ENCODE measurements around the gene KANK3.
"Not testable (repeated sequence)": the region's sequence is repeated elsewhere in the genome, so short reads cannot be mapped to it uniquely, and the experiment has no call there.

KANK3 gene

DNA sequence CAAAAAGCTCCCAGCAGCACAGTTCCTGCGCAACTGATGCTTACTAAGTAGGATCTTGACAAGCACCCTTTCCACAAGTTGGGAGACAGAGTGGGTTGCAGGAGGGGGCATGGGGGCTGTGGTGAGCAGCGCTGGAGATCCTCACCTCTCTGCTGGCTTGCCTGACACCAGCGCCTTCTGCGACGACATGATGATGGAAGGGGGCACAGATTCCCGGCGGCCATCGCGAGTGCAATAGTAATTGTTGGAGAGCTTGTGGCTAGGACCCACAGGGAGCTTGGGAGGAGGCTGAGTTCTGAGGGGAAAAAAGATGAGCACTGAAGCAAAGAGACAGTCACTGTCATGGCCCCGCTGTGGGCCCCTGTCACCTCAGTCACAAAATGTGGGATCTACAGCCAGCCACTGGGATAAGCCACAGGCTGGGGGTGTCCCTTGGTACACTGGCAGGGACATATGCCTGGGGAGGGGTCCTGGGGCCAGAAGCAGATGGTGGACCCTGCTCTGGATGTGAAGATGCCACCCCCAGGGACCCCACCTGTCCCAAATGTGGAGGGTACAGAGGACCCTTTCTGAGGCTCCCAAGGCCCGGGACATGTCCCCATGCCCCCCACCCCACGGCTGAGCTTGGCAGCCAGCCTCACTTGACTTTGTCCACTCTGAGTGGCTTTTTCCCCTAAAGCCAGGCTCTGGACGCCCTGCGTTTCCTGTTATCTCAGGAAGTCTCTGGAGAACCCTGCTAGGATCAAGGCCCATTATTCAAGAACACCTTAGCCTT is 26.5 kb downstream of the KANK3 start:
- DNase-seq = no peak

- not testable (repeated sequence) for DNase-seq
These were observed 28.0 kb downstream of the KANK3 start for GRCh38 chr19:8314981-8315640.

DNA sequence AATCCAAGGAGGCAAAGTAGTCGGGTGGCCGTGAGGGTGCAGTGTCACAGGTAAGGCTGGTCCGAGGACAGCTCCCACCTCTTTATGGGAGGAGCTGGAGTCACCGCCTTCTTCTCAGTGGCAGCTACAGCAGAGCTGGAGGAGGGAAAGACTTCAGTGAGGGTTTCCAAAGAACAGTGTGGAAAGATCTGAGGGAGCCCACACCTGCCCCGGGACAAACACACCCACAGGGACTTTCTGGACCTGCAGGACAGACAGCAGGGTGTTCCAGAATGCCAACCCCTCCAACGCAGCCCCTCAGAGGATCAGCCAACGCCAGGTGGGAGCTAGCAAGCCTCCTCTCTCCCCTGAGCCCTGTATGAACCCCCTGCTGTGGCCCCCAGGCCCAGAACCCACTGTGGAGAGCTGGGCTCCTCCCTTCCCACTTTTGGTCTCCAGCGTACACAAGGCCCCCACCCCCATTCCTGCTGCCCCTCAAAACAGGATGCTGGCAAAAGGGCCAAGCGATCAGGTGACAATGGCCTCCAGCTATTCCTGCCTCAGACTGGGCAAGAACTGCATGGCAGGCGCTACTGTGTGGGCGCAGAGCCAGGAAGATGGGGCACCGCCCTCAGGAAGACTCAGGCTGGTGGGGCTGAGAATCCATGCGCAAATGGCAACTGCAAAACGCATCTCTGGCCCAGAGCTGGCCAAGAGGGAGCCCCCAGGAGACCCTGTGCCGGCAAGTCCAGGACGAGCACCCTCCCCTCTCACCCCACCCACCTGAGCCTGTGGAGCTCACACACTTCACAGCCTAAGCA is 31.4 kb downstream of the KANK3 start:
- no peak for DNase-seq

DNA sequence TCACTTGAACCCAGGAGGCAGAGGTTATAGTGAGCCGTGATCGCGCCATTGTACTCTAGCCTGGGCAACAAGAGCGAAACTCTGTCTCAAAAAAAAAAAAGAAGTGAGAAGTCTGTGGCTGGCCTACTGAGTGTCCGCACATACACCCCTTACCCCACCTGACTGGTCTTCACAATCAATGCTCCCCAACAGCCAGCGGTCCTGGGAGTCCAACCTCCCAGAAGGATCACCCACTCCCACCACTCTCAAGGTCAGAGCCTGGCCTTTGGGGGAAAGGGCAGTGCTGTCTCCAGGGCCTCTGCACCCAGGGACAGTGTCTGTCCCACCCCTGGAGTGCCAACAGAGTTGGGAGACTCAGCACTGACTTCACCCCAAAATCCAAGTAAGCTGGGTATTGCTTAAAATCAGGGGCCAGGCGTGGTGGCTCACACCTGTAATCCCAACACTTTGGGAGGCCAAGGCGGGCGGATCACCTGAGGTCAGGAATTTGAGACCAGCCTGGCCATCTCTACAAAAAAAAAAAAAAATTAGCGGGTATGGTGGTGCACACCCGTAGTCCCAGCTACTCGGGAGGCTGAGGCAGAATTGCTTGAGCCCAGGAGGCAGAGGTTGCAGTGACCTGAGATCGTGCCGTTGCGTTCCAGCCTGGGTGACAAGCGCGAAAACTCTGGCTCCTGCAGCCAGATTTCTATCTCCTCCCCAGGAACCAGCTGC is 32.6 kb downstream of the KANK3 start:
- DNase-seq = no peak

DNA sequence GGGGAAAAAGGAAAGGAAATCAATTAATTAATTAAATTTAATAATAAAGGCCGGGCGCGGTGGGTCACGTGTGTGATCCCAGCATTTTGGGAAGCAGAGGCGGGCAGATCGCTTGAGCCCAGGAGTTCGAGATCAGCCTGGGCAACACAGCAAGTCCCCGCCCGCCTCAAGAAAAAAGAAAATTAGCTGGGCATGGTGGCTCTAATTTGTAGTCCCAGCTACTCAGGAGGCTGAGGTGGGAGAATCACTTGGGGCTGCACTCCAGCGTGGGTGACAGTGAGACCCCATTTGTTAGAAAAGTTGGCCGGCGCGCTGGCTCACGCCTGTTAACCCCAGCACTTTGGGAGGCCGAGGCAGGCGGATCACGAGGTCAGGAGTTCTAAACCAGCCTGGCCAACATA is 34.2 kb downstream of the KANK3 start:
- no peak for DNase-seq

DNA sequence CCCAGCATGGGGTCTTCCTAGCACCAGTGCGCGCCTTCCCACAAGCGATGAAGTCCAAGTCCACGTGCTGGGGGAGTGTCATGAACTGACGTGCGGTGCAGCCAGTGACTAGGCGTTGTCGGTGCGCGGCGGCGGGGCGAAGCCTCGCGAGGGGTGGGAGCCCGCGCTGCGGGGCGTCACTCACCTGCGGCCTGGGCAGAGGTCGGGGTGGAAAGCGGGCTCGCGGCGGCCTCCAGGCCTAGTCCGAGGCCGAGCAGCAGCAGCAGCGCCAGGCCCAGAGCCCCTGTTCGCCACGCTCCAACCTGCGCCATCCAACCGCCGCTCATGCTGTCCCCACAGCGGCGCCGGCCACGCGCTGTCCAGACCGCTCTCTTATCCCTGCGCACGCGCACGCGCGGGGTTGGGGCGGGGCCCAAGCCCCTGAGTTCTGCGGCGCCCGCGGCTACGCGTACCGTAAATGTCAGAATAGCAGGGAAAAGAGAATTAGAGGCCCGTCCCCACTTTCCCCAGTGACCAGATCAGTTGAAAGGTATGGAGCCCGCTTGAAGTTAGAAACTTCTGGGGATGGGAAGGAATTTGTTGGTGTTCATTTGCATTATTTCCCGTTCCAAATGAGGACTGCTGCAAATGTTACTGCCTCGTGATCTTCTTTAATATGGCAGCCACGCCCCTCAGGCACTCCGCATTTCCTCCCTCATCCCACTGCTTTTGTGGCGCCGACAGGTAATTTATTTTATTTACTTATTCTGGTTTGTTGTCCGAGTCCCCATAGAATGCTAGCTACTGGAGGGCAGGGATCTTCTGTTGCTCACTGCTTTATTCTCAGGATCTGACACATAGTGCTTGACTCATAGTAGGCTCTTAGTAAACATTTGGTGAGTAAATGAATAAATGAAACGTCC is 34.8 kb downstream of the KANK3 start, which contains the start of gene CD320:
CD320 (minus strand) TSS at position 394 of the 902 bp plus-strand sequence; CDS start at position 326, 68 bp downstream.
- DNase-seq = peak; percentile 97

GRCh38 chr19:8307400-8307964 is 35.6 kb downstream of the KANK3 start:
- no peak for DNase-seq

DNA sequence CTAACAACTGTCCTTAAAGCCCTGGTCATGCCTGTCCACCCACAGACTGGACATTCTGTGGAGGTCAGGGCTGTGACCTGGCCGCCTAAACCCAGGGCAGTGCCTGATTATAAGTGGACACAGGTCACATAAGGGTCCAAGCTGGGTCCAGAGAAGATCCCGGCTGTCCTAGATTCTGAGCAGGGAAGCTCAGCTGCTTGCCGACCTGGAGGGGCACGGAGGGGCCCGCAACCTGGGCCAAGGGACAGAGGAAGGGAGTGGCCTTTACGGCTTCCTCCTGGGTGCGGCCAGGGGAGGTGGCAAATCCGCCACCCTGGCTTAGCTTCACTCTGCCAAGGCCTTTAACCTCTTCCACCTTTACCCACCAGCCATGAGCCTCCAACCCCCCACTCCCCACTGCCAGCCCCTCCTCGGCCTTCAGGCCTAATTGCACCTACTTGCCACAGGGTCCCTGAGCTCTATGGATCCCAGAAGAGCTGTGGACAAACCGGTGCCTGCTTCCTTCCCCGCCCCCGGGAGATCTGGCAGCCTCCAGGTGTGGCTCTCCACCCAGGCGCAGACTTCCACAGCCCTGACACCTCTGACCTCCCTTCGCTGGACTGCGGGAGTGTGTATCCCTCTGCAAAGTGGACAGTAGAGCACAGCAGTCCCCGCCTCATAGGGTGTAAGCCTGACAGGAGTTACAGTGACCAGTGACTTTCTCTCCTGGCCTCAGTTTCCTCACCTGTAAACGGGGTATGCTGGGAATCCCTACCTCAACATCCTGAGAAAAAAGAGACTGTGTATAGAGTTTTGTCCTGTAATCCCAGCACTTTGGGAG is 36.6 kb downstream of the KANK3 start:
- no peak for DNase-seq

- no peak for DNase-seq
These were observed 37.3 kb downstream of the KANK3 start for GRCh38 chr19:8305798-8306197.

- DNase-seq = no peak
These were observed 38.0 kb downstream of the KANK3 start for GRCh38 chr19:8304841-8305621.

GRCh38 chr19:8302734-8303133 is 40.3 kb downstream of the KANK3 start:
- no peak for DNase-seq

- DNase-seq = no peak
These were observed 40.7 kb downstream of the KANK3 start for GRCh38 chr19:8302357-8302691.

DNA sequence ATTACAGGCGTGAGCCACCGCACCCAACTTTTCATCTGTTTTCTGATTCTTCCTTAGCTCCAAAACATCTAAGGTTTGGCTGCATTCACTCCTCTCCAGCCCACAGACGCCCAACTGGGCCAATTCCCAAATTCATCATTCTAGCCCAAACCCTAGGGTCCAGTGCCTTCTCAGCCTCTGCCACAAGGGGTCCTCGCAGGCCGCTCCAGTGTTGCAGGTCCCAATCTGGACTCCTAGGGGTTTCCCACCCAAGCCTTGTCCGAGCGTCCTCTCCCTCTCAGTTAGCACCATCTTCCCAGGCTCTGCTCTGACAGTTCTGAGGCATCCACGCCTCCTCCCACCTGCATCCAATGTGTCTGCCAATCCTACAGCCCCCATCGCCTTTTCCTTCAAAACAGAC is 51.7 kb downstream of the KANK3 start:
- DNase-seq = not testable (repeated sequence)

- DNase-seq = not testable (repeated sequence)
These were observed 66.6 kb downstream of the KANK3 start for GRCh38 chr19:8276508-8276907.

All from eye (tissue), 1 donor.